ENCODE results near the gene ZNF260.
A peak's percentile ranks its signal among the peaks of the same experiment; 100 is the strongest.

The ZNF260 gene

DNA sequence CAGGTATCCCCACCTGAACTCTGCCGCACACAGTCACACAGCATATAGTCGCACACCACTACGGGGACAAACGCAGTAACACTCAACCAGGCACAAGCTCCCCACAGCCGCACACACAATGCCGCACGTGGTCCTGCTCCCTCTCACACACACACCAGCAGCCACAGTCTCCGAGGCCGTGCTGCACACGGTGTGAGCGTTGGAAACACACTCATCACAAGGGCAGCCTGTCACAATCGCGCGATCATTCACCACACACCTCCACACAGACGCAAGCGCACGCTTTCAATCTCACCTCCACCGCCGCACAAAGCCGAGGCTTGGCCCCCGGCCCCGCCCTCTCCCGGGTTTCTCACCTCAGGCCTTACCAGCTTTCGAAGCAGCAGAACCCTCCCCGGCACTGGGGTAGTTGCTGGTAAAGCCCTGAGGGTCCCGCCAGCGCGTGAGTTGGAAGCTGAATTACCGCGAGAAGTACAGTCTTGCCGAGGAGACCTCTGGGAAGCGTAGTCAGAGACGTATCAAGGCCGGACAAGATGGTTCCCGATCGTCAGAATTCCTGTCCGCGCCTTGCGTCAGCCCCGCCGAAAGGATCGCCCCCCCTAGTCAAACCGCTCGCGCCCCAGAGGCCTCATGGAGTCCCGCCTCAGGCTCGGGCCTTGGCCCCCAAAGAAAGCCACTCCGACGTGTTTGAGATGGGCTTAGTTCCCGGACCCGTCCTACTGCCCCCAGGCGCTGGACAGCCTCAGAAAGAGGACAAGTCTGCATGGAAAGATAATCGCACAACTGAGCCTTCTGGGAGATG is 38.8 kb downstream of the ZNF260 start, which contains the start of gene ZNF566:
Gene ZNF566, minus strand, starts transcription at position 444 of the 802 bp plus-strand sequence. CDS start 13,004 bp downstream, outside the sequence.
- H3K36me3 ChIP-seq: peaks cover 0 to 6% (median 0%) of the 10 kb centered on the region in 3 donors
- intact Hi-C loops (cut with DNase I; ENCODE audit: low total_unique reads): loop anchor here (10.0 kb wide), 1 partner anchor 65 kb away; no protein-coding TSS in a partner anchor
- H3K9me3 ChIP-seq: no peaks in the 10 kb centered on the region
- H3K27me3 ChIP-seq: no peaks in the 10 kb centered on the region
- peaks cover 0 to 17% (median 8%) of the 10 kb centered on the region in 4 donors for H3K4me1 ChIP-seq
- peak within 1 kb of the TSS; percentile 62 to 65 for H3K4me3 ChIP-seq
- peak within 1 kb of the TSS; percentile 90 to 92 for H3K27ac ChIP-seq
- TF ChIP-seq, protein P1, sequence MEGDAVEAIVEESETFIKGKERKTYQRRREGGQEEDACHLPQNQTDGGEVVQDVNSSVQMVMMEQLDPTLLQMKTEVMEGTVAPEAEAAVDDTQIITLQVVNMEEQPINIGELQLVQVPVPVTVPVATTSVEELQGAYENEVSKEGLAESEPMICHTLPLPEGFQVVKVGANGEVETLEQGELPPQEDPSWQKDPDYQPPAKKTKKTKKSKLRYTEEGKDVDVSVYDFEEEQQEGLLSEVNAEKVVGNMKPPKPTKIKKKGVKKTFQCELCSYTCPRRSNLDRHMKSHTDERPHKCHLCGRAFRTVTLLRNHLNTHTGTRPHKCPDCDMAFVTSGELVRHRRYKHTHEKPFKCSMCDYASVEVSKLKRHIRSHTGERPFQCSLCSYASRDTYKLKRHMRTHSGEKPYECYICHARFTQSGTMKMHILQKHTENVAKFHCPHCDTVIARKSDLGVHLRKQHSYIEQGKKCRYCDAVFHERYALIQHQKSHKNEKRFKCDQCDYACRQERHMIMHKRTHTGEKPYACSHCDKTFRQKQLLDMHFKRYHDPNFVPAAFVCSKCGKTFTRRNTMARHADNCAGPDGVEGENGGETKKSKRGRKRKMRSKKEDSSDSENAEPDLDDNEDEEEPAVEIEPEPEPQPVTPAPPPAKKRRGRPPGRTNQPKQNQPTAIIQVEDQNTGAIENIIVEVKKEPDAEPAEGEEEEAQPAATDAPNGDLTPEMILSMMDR (IDR thresholded peaks at IDR 0.05): no peak
- peak; percentile 90 to 93 for DNase-seq

DNA sequence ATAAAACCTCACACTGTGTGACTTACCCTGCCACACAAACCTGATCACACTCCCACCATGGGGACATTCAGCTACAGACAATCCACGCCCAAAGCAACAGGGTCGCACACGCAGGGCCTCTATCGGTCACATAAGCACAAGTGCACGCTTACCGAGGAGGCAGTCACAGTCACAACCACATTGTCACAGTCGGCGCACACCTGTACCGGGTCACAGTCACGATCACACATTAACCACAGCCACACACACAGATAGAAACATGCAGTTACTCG is 39.3 kb downstream of the ZNF260 start:
- DNase-seq: peak in 1 of 2 donors; percentile 20
- Histone ChIP-seq H3K4me3 (peak overlapping the region; percentile 62 to 65), H3K27me3 (no peaks in the 10 kb centered on the region), H3K36me3 (peaks cover 0 to 6% (median 0%) of the 10 kb centered on the region in 3 donors), H3K4me1 (peaks cover 0 to 17% (median 8%) of the 10 kb centered on the region in 4 donors), H3K9me3 (no peaks in the 10 kb centered on the region), H3K27ac (peak overlapping the region; percentile 90 to 92)
- TF ChIP-seq, protein P1 (IDR thresholded peaks at IDR 0.05): no peak
- intact Hi-C loops (cut with DNase I; ENCODE audit: low total_unique reads): loop anchor here (10.0 kb wide), 1 partner anchor 64 kb away; no protein-coding TSS in a partner anchor

DNA sequence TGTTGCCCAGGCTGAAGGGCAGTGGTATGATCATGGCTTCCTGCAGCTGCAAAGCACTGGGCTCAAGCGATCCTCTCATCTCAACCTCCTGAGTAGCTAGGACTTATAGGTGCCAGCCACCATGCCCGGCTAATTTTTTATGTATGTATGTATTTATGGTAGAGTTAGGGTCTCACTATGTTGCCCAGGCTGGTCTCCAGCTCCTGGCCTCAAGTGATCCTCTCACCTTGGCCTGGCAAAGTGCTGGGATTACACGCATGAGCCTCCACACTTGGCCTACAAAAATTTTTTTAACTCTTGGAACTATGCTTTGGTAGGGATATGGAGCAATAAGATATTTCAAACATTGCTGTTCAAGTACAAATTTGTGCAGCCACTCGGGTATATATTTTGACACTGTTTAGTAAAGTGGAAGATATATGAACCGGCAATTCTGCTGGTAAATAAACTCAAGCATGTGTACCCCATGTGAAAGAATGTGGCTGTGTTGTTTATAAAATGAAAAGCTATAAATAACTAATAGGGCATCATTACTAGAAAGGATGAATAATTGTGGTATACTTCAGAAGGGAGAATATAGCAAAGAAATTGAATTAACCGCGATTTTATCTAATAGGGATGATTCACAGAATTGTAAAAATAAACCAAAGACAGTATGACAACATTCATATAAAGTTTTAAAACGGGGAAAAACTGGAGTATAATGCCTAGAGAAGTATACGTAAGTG is 39.8 kb downstream of the ZNF260 start:
- Histone ChIP-seq H3K36me3 (peaks cover 0 to 6% (median 0%) of the 10 kb centered on the region in 3 donors), H3K9me3 (no peaks in the 10 kb centered on the region), H3K4me1 (peaks cover 0 to 17% (median 8%) of the 10 kb centered on the region in 4 donors), H3K27me3 (no peaks in the 10 kb centered on the region), H3K4me3 (peak overlapping the region; percentile 62 to 65), H3K27ac (peak overlapping the region; percentile 90 to 92)
- DNase-seq: no peak
- TF ChIP-seq, protein P1 (IDR thresholded peaks at IDR 0.05): no peak
- intact Hi-C loops (cut with DNase I; ENCODE audit: low total_unique reads): loop anchor here (10.0 kb wide), 1 partner anchor 63 kb away; no protein-coding TSS in a partner anchor

DNA sequence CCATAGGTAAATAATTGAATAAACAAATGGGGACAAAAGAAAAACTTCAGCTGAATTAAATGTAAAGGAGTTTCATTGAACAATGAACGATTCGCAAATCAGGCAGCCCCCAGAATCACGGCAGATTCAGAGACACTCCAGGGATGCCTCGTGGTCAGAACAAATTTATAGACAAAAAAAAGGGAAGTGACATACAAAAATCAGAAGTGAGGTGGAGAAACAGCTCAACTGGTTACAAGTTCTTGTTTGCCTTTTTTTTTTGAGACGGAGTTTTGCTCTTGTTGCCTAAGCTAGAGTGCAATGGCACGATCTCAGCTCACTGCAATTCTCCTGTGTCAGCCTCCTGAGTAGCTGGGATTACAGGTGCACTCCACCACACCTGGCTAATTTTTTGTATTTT is 44.4 kb downstream of the ZNF260 start:
- Histone ChIP-seq H3K4me1 (peaks cover 0 to 15% (median 6%) of the 10 kb centered on the region in 4 donors), H3K36me3 (peaks cover 3 to 27% (median 9%) of the 10 kb centered on the region in 3 donors), H3K4me3 (no peak overlapping the region), H3K9me3 (peaks cover 0 to 3% (median 0%) of the 10 kb centered on the region in 3 donors), H3K27ac (no peak overlapping the region), H3K27me3 (no peaks in the 10 kb centered on the region)
- no peak for DNase-seq
- TF ChIP-seq, protein P1 (IDR thresholded peaks at IDR 0.05): no peak
- intact Hi-C loops (cut with DNase I; ENCODE audit: low total_unique reads): loop anchor here (10.0 kb wide), 1 partner anchor 59 kb away; no protein-coding TSS in a partner anchor

DNA sequence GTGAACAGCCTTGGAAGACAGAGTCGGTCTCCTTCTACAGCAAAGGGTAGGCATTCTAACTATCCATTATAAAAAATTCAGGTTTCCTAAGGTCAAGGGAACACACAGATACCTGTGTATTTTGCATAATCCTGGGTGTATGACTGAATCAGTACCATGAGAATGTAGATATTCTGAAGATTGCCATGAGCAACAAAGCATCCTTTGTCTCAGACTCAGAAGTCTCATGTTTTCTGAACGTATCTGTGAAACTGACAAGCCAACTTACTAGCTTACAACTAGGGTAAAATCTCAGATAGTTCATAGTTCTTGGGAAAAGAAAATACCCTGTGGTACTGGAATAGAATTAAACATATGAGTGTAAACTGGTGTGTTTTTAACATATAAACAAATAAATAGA is 45.2 kb downstream of the ZNF260 start:
- TF ChIP-seq, protein P1 (IDR thresholded peaks at IDR 0.05): no peak
- Histone ChIP-seq H3K4me3 (no peak overlapping the region), H3K9me3 (peaks cover 0 to 3% (median 0%) of the 10 kb centered on the region in 3 donors), H3K4me1 (peaks cover 0 to 7% (median 3%) of the 10 kb centered on the region in 4 donors), H3K27ac (no peak overlapping the region), H3K27me3 (no peaks in the 10 kb centered on the region), H3K36me3 (peaks cover 4 to 27% (median 9%) of the 10 kb centered on the region in 3 donors)
- no peak for DNase-seq
- intact Hi-C loops (cut with DNase I; ENCODE audit: low total_unique reads): loop anchor here (10.0 kb wide), 1 partner anchor 58 kb away; no protein-coding TSS in a partner anchor

Measured in tibial artery (tissue), 4 donors.